Thoracic aorta (tissue), 2 donors: Measurements from ENCODE around the gene EIF4G3. TPM values are rescaled to one million over a fixed set of nuclear protein-coding genes. Genes with fewer than 3 reads are reported as not detected.

Experiments used
- ATAC-seq: fragments of 150-250 bp; one replicate; pipeline ENCODE4 v1.8.0; 2017; ENCODE audit warnings: low read depth; ENCODE audit not compliant: insufficient number of reproducible peaks, low FRiP score
- DNase-seq: peaks from one replicate; pipeline ENCODE4 v3.0.0-alpha.2; 2020; ENCODE audit warnings: low spot score
- H3K27ac ChIP-seq, 2 donors: fragments of 200-600 bp; sonication (generic); 1 replicate in 1 of 2; 2 replicates in 1 of 2; pipeline ENCODE4 v1.5.1; 2016; ENCODE audit warnings: mild to moderate bottlenecking in 2 of 2, moderate library complexity in 2 of 2
- H3K27me3 ChIP-seq: fragments of 200-600 bp; sonication (generic); replicated peaks from 2 replicates; pipeline ENCODE4 v1.6.0; 2016; ENCODE audit warnings: mild to moderate bottlenecking; ENCODE audit not compliant: insufficient read depth
- H3K36me3 ChIP-seq: fragments of 200-600 bp; sonication (generic); one replicate; pipeline ENCODE4 v1.5.1; 2016
- H3K4me1 ChIP-seq, 2 donors: fragments of 200-600 bp; sonication (generic); 1 replicate in 1 of 2; 2 replicates in 1 of 2; pipeline versions ENCODE4 v1.5.1 to v1.6.0; 2016; ENCODE audit warnings: low read depth in 2 of 2, mild to moderate bottlenecking in 1 of 2; ENCODE audit not compliant: control insufficient read depth in 1 of 2
- H3K4me3 ChIP-seq: fragments of 200-600 bp; sonication (generic); 2 replicates; pipeline ENCODE4 v1.5.1; 2016; ENCODE audit warnings: mild to moderate bottlenecking
- H3K9me3 ChIP-seq: fragments of 200-600 bp; sonication (generic); 2 replicates; pipeline ENCODE4 v1.5.1; 2016
- total RNA-seq, 2 donors: library from RNA; depleted of rRNA; stranded (reverse); fragments of >200 nt; gene quantifications; one replicate each; pipeline versions ENCODE4 v1.1.0 to v1.2.3, GENCODE V29; 2016
- TF ChIP-seq, protein P1 (sequence below): fragments of 200-600 bp; sonication (generic); IDR thresholded peaks from one replicate; pipeline ENCODE4 v1.5.1; 2019; ENCODE audit warnings: antibody characterized with exemption

Gene EIF4G3
- total RNA-seq, 2 donors from 2014 or later, result 43.1 to 54.0 TPM

DNA sequence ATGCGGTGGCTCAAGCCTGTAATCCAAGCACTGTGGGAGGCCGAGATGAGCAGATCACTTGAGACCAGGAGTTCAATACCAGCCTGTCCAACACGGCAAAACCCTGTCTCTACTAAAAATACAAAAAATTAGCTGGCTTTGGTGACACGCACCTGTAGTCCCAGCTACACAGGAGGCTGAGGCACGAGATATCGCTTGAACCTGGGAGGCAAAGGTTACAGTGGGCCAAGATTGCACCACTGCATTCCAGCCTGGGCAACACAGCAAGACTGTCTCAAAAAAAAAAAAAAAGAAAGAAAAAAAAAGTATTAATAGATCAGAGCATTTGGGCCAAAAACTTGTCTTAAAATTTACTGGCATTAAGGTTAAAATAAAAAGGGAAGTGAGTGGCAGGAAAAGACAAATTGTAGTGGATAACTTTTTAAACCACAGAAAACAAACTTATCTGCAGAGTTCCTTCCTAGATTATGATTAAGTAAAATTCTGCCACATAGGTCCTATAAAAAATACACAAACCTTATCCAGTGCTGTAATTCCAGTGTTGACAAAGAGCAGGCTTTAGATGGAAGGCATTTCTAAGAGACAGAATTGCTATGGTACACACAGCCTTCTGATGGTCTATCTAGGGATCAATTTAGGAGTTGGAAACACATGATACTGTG lies 53.3 kb downstream of the EIF4G3 start:
- H3K27ac ChIP-seq, result no peak overlapping the region
- H3K4me1 ChIP-seq, result peaks cover 0 to 3% of the 10 kb centered on the region in 2 donors
- peaks cover 2% of the 10 kb centered on the region for H3K36me3 ChIP-seq
- no peaks in the 10 kb centered on the region for H3K9me3 ChIP-seq
- ATAC-seq (no peak), DNase-seq (no peak)
- no peaks in the 10 kb centered on the region for H3K27me3 ChIP-seq
- TF ChIP-seq, protein P1, sequence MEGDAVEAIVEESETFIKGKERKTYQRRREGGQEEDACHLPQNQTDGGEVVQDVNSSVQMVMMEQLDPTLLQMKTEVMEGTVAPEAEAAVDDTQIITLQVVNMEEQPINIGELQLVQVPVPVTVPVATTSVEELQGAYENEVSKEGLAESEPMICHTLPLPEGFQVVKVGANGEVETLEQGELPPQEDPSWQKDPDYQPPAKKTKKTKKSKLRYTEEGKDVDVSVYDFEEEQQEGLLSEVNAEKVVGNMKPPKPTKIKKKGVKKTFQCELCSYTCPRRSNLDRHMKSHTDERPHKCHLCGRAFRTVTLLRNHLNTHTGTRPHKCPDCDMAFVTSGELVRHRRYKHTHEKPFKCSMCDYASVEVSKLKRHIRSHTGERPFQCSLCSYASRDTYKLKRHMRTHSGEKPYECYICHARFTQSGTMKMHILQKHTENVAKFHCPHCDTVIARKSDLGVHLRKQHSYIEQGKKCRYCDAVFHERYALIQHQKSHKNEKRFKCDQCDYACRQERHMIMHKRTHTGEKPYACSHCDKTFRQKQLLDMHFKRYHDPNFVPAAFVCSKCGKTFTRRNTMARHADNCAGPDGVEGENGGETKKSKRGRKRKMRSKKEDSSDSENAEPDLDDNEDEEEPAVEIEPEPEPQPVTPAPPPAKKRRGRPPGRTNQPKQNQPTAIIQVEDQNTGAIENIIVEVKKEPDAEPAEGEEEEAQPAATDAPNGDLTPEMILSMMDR, result no peak
- H3K4me3 ChIP-seq, result no peak overlapping the region

GRCh38 chr1:21121764-21122471 lies 54.8 kb downstream of the EIF4G3 start:
- ATAC-seq, result no peak
- TF ChIP-seq, protein P1, result no peak
- DNase-seq, result no peak
- no peak overlapping the region for H3K27ac ChIP-seq
- H3K9me3 ChIP-seq, result no peaks in the 10 kb centered on the region
- H3K4me1 ChIP-seq, result peaks cover 0 to 3% of the 10 kb centered on the region in 2 donors
- no peaks in the 10 kb centered on the region for H3K27me3 ChIP-seq
- no peak overlapping the region for H3K4me3 ChIP-seq
- H3K36me3 ChIP-seq, result peaks cover 2% of the 10 kb centered on the region

DNA sequence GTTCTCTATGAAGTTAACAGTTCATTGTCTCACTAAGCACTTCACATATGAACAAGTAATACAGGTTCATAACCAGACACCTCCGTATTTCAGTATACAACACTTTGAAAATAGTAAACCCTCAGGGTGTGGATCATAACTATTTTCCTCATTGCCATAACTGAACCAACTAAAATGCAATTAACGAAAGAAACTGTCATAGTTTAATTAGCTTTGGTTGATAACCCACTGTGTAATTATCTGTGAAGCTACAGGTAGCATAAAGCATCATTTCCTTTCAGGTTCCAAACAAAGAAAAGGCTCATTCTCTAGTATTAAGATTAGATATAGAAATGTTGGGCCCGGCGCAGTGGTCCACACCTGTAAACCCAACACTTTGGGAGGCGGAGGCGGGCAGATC lies 58.5 kb downstream of the EIF4G3 start:
- H3K27ac ChIP-seq, result no peak overlapping the region
- no peaks in the 10 kb centered on the region for H3K4me1 ChIP-seq
- TF ChIP-seq, protein P1, result no peak
- no peaks in the 10 kb centered on the region for H3K9me3 ChIP-seq
- no peak overlapping the region for H3K4me3 ChIP-seq
- ATAC-seq (no peak), DNase-seq (no peak)
- peaks cover 2% of the 10 kb centered on the region for H3K36me3 ChIP-seq
- no peaks in the 10 kb centered on the region for H3K27me3 ChIP-seq

DNA sequence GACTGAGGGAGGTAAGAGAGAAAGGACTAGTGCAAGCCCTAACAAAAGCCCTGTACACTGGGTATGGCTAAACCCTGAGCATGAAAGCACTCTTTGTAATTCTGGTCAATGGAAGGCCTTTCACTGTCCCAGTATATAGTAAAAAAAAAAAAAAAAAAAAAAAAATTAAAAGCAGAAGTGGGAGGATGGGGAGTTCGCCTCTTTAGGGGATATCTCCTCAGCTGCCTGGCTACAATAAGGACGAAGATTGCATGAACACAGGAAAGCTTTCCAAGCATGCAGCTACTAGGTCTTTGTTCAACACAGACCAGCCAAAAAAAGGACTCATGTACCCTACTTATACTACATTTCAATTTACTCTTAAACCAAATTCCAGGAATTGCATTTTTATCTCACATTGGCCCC lies 59.1 kb downstream of the EIF4G3 start:
- no peak for DNase-seq
- no peak for ATAC-seq
- no peaks in the 10 kb centered on the region for H3K9me3 ChIP-seq
- no peaks in the 10 kb centered on the region for H3K4me1 ChIP-seq
- TF ChIP-seq, protein P1, result no peak
- no peak overlapping the region for H3K4me3 ChIP-seq
- no peaks in the 10 kb centered on the region for H3K27me3 ChIP-seq
- no peak overlapping the region for H3K27ac ChIP-seq
- H3K36me3 ChIP-seq, result peaks cover 2% of the 10 kb centered on the region

- H3K9me3 ChIP-seq, result no peaks in the 10 kb centered on the region
- TF ChIP-seq, protein P1, result no peak
- no peaks in the 10 kb centered on the region for H3K27me3 ChIP-seq
- ATAC-seq (no peak), DNase-seq (no peak)
- H3K27ac ChIP-seq, result no peak overlapping the region
- H3K4me3 ChIP-seq, result no peak overlapping the region
- H3K36me3 ChIP-seq, result peaks cover 2% of the 10 kb centered on the region
- no peaks in the 10 kb centered on the region for H3K4me1 ChIP-seq
Observed at GRCh38 chr1:21117159-21117558, 59.5 kb downstream of the EIF4G3 start.
